H1 (cell line): Measurements from ENCODE around the gene MAPK8. TPM values are rescaled to one million over a fixed set of nuclear protein-coding genes. Genes with fewer than 3 reads are reported as not detected.

Experiments used
- CTCF ChIA-PET: fragments of 300-600 bp; sonication (Branson Sonifier 250); formaldehyde crosslinking; loops from one replicate; lab custom pipeline; 2021; ENCODE audit not compliant: partially characterized antibody; lab: Charles Lee
- POLR2A ChIA-PET: fragments of 300-600 bp; sonication (Branson Sonifier 250); formaldehyde crosslinking; loops from one replicate; lab custom pipeline; 2021; ENCODE audit warnings: inconsistent platforms; ENCODE audit not compliant: partially characterized antibody; lab: Charles Lee
- DNase-seq, 2 experiments: peaks; one replicate each; pipeline versions ENCODE4 v3.0.0 to v3.0.0-alpha.2; 2010 to 2022; ENCODE audit warnings: low spot score in 2 of 2, low read depth in 1 of 2, mixed read lengths in 1 of 2
- FAIRE-seq: peaks from 2 replicates; lab custom pipeline; 2011; peaks lifted over from hg19 to GRCh38; lab: Jason Lieb, UNC
- H2AFZ ChIP-seq: 2 replicates; pipeline ENCODE4 v1.8.1; 2012; ENCODE audit warnings: low read length, inconsistent platforms
- H2AK5ac ChIP-seq: 2 replicates; pipeline ENCODE4 v1.6.1; 2013; ENCODE audit warnings: low read depth, low read length
- H2BK120ac ChIP-seq: replicated peaks from 2 replicates; pipeline ENCODE3; 2013; ENCODE audit warnings: low read depth, low read length, inconsistent platforms
- H2BK12ac ChIP-seq: 2 replicates; pipeline ENCODE4 v1.6.1; 2013; ENCODE audit warnings: low read depth, low read length
- H2BK15ac ChIP-seq: 2 replicates; pipeline ENCODE4 v1.6.1; 2013; ENCODE audit warnings: low read length
- H2BK20ac ChIP-seq: 2 replicates; pipeline ENCODE4 v1.6.1; 2013; ENCODE audit warnings: low read length
- H2BK5ac ChIP-seq: 2 replicates; pipeline ENCODE4 v1.6.1; 2013; ENCODE audit warnings: low read depth, low read length
- H3K14ac ChIP-seq: 2 replicates; pipeline ENCODE4 v1.6.1; 2013; ENCODE audit warnings: inconsistent platforms; ENCODE audit not compliant: insufficient read length
- H3K18ac ChIP-seq: 2 replicates; pipeline ENCODE4 v1.6.1; 2013; ENCODE audit warnings: low read length; ENCODE audit errors: extremely low read depth
- H3K23ac ChIP-seq: 2 replicates; pipeline ENCODE4 v1.6.1; 2013; ENCODE audit warnings: inconsistent platforms; ENCODE audit not compliant: insufficient read length
- H3K23me2 ChIP-seq: 2 replicates; pipeline ENCODE4 v1.6.1; 2013; ENCODE audit warnings: low read depth, low read length
- H3K27ac ChIP-seq: 2 replicates; pipeline ENCODE4 v1.6.1; 2011; ENCODE audit warnings: low read depth, low read length, inconsistent platforms
- H3K27me3 ChIP-seq, 4 experiments: replicated peaks in 1 of 4; 1 replicate in 1 of 4; 2 replicates in 3 of 4; pipeline versions ENCODE4 v1.6.1 to v1.8.1; 2011 to 2013; ENCODE audit warnings: low read length in 3 of 4, mild to moderate bottlenecking in 3 of 4, inconsistent platforms in 2 of 4, mixed read lengths in 2 of 4, moderate library complexity in 1 of 4; ENCODE audit not compliant: control insufficient read depth in 3 of 4, insufficient read depth in 3 of 4; ENCODE audit errors: extremely low read depth in 1 of 4
- H3K36me3 ChIP-seq, 4 experiments: 2 replicates each; pipeline versions ENCODE4 v1.6.1 to v1.8.1; 2011 to 2013; ENCODE audit warnings: mild to moderate bottlenecking in 4 of 4, low read length in 3 of 4, moderate library complexity in 2 of 4, control low read depth in 1 of 4, inconsistent platforms in 1 of 4; ENCODE audit not compliant: insufficient read depth in 4 of 4, control insufficient read depth in 2 of 4
- H3K4ac ChIP-seq: replicated peaks from 2 replicates; pipeline ENCODE3; 2013; ENCODE audit warnings: low read length, low read depth, mixed read lengths, inconsistent platforms; ENCODE audit not compliant: insufficient read length
- H3K4me1 ChIP-seq, 4 experiments: replicated peaks in 1 of 4; 1 replicate in 1 of 4; 2 replicates in 3 of 4; pipeline versions ENCODE4 v1.6.1 to v1.8.1; 2011 to 2013; ENCODE audit warnings: low read length in 3 of 4, inconsistent platforms in 2 of 4, mixed read lengths in 1 of 4; ENCODE audit not compliant: insufficient read depth in 4 of 4, control insufficient read depth in 3 of 4
- H3K4me2 ChIP-seq, 2 experiments: 2 replicates each; pipeline versions ENCODE4 v1.6.1 to v1.8.1; 2011 to 2013; ENCODE audit warnings: low read depth in 2 of 2, low read length in 2 of 2, control low read depth in 1 of 2, inconsistent platforms in 1 of 2, mild to moderate bottlenecking in 1 of 2; ENCODE audit not compliant: insufficient read depth in 1 of 2
- H3K4me3 ChIP-seq, 4 experiments: fragments of 200-600, 300-600 bp in 1 of 4; sonication (generic), shearing (Covaris generic), sonication (Bioruptor Twin) in 1 of 4; 2 replicates each; pipeline versions ENCODE4 v1.5.1 to v1.8.1; 2011 to 2016; ENCODE audit warnings: low read length in 4 of 4, low read depth in 3 of 4, control low read depth in 2 of 4, inconsistent platforms in 2 of 4, mild to moderate bottlenecking in 2 of 4, mixed read lengths in 1 of 4, moderate library complexity in 1 of 4; ENCODE audit not compliant: insufficient read depth in 2 of 4; ENCODE audit errors: extremely low read depth in 1 of 4
- H3K56ac ChIP-seq: replicated peaks from 2 replicates; pipeline ENCODE3; 2013; ENCODE audit warnings: low read depth, mild to moderate bottlenecking, mixed read lengths, low read length, inconsistent platforms; ENCODE audit not compliant: insufficient read length
- H3K79me1 ChIP-seq: 2 replicates; pipeline ENCODE4 v1.6.1; 2013; ENCODE audit warnings: low read depth, low read length, control low read depth
- H3K79me2 ChIP-seq, 2 experiments: 2 replicates each; pipeline versions ENCODE4 v1.6.1 to v1.8.1; 2012 to 2013; ENCODE audit warnings: low read length in 2 of 2, mild to moderate bottlenecking in 2 of 2, inconsistent platforms in 1 of 2; ENCODE audit not compliant: insufficient read depth in 2 of 2, control insufficient read depth in 1 of 2
- H3K9ac ChIP-seq, 4 experiments: replicated peaks in 1 of 4; 1 replicate in 1 of 4; 2 replicates in 3 of 4; pipeline versions ENCODE4 v1.6.1 to v1.8.1; 2011 to 2013; ENCODE audit warnings: low read depth in 3 of 4, low read length in 3 of 4, control low read depth in 2 of 4, mild to moderate bottlenecking in 2 of 4, moderate library complexity in 2 of 4, inconsistent platforms in 1 of 4; ENCODE audit errors: extremely low read depth in 1 of 4
- H3K9me3 ChIP-seq, 2 experiments: 2 replicates each; pipeline versions ENCODE4 v1.6.1 to v1.8.1; 2012 to 2013; ENCODE audit warnings: mild to moderate bottlenecking in 2 of 2, moderate library complexity in 2 of 2, control low read depth in 1 of 2, inconsistent platforms in 1 of 2, low read depth in 1 of 2, low read length in 1 of 2, mixed read lengths in 1 of 2; ENCODE audit not compliant: insufficient read depth in 2 of 2
- H4K20me1 ChIP-seq, 2 experiments: replicated peaks in 1 of 2; 2 replicates each; pipeline versions ENCODE3 to v1.8.1; 2011 to 2013; ENCODE audit warnings: inconsistent platforms in 2 of 2, low read length in 2 of 2, mild to moderate bottlenecking in 1 of 2; ENCODE audit not compliant: insufficient read depth in 2 of 2, control insufficient read depth in 1 of 2
- H4K5ac ChIP-seq: 2 replicates; pipeline ENCODE4 v1.6.1; 2013; ENCODE audit warnings: low read length, low read depth, mixed read lengths, inconsistent platforms; ENCODE audit not compliant: insufficient read length
- H4K8ac ChIP-seq: 2 replicates; pipeline ENCODE4 v1.8.0; 2013; ENCODE audit warnings: mild to moderate bottlenecking, moderate library complexity, low read length, inconsistent platforms; ENCODE audit not compliant: insufficient read depth; ENCODE audit errors: extremely low read depth
- H4K91ac ChIP-seq: replicated peaks from 2 replicates; pipeline ENCODE3; 2013; ENCODE audit warnings: low read length, mixed read lengths, inconsistent platforms; ENCODE audit not compliant: insufficient read length
- ASH2L ChIP-seq: fragments of 200-600, 300-600 bp; sonication (generic); IDR thresholded peaks from one replicate; pipeline ENCODE4 v1.7.1; 2017; ENCODE audit warnings: low read length
- ATF3 ChIP-seq: IDR thresholded peaks from 2 replicates; pipeline ENCODE4 v1.6.1; 2011; ENCODE audit warnings: low read depth, mild to moderate bottlenecking, low read length; ENCODE audit not compliant: insufficient read depth
- CHD1 ChIP-seq: IDR thresholded peaks from 2 replicates; pipeline ENCODE4 v1.6.1; 2012; ENCODE audit warnings: low read depth, low read length, improper control_type of control experiment
- SRF ChIP-seq: IDR thresholded peaks from 2 replicates; pipeline ENCODE4 v1.6.1; 2011; ENCODE audit warnings: mild to moderate bottlenecking, low read depth, low read length, moderate library complexity
- WGBS, 2 experiments: shearing (Covaris generic) in 1 of 2; methylation state at CpG; one replicate each; pipeline versions ENCODE4 v1.1.6 to v1.1.7; 2013 to 2015; ENCODE audit warnings: low lambda C conversion rate in 2 of 2, mixed read lengths in 2 of 2, inconsistent platforms in 1 of 2, low coverage in 1 of 2, missing lambda C conversion rate in 1 of 2; ENCODE audit not compliant: insufficient replicate concordance in 2 of 2, insufficient coverage in 1 of 2, insufficient read length in 1 of 2; ENCODE audit errors: extremely low coverage in 1 of 2, missing lambda C conversion rate in 1 of 2; 5-methylcytosine and 5-hydroxymethylcytosine counted together
- polyA plus RNA-seq, 7 experiments: library from polyadenylated mRNA; depleted of rRNA in 3 of 7; stranded (reverse) in 5 of 7; unstranded in 2 of 7; fragments of >200 nt in 5 of 7; fragments of 200-250 nt in 2 of 7; gene quantifications; 1 replicate in 5 of 7; 2 replicates in 1 of 7; 4 replicates in 1 of 7; pipeline versions ENCODE4 v1.2.1 to v1.2.3, GENCODE V29; 2011 to 2013; ENCODE audit warnings: missing spikeins in 2 of 7, mixed read lengths in 2 of 7
- total RNA-seq: library from RNA; stranded (reverse); fragmentation: NEBNext Ultra II Directional; extraction: Animal tissue kit (Norgen Biotek cat#: 25700); gene quantifications from 2 replicates; pipeline ENCODE4 v1.2.1, GENCODE V29; 2021

Gene MAPK8
- total and polyA plus RNA-seq, 2 of the 8 experiments (the other 6 are each of a cell fraction or from before 2014, with no cell fraction given), result 23.3 to 71.3 TPM

DNA sequence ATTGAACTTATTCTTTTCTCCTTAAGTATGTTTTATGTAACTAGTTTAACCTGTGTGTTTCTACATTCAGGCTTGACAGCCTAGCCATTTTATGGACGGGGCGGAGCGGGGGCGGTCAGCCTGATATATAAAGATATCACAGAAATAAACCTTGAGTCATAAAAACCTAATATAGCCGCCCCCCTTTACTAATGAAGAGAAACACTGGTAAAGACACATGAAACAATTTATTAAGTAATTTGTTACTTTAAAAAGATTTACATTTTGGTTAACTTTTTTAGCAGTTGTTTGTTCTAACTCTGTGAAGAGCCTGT is 84.0 kb downstream of the MAPK8 start:
- no peak overlapping the region for H3K4me3 ChIP-seq
- no peak overlapping the region for H2BK120ac ChIP-seq
- no peaks in the 10 kb centered on the region; the same call in 1 of the 2 replicates for H3K79me1 ChIP-seq
- no peak overlapping the region for H4K5ac ChIP-seq
- no peaks in the 10 kb centered on the region for H3K9me3 ChIP-seq
- no peak overlapping the region for H2AFZ ChIP-seq
- H4K20me1 ChIP-seq, result peaks cover 1 to 6% of the 10 kb centered on the region in 2 experiments
- H2BK5ac ChIP-seq, result no peak overlapping the region
- POLR2A ChIA-PET, result no interaction called here
- no peak overlapping the region for H3K23ac ChIP-seq
- no peak for FAIRE-seq
- H2BK12ac ChIP-seq, result no peak overlapping the region
- H3K4ac ChIP-seq, result no peak overlapping the region
- H4K91ac ChIP-seq, result no peak overlapping the region
- no peak overlapping the region for H3K4me2 ChIP-seq
- H3K36me3 ChIP-seq, result no peaks in the 10 kb centered on the region
- no peak overlapping the region for H4K8ac ChIP-seq
- DNase-seq, result no peak
- no peak overlapping the region for H3K18ac ChIP-seq
- no peak overlapping the region for H3K27ac ChIP-seq
- H2BK20ac ChIP-seq, result no peak overlapping the region
- peaks cover 0 to 5% (median 1%) of the 10 kb centered on the region in 4 experiments; a peak in 1 of 7 replicates for H3K4me1 ChIP-seq
- no peak overlapping the region for H2BK15ac ChIP-seq
- H3K14ac ChIP-seq, result no peak overlapping the region
- no peak for TF ChIP-seq SRF
- no peak for TF ChIP-seq CHD1
- no peak for TF ChIP-seq ATF3
- TF ChIP-seq ASH2L, result no peak
- TF ChIP-seq, all 59 proteins: peak for 0
- H3K9ac ChIP-seq, result no peak overlapping the region
- peaks cover 0 to 34% of the 10 kb centered on the region in 2 experiments; a peak in 2 of 4 replicates for H3K79me2 ChIP-seq
- no peaks in the 10 kb centered on the region for H3K27me3 ChIP-seq
- CTCF ChIA-PET, result interaction anchor here (0.7 to 1.5 kb wide), 3 partner anchors 9 to 28 kb away, joined by 3 to 8 read pairs (median 5); no protein-coding TSS in a partner anchor
- WGBS, 2 experiments, result 87% methylated on average over 5 of the region's 5 CpGs; no CpG with 5 or more reads in 1 of the 2 experiments
- no peaks in the 10 kb centered on the region for H3K23me2 ChIP-seq
- no peak overlapping the region for H2AK5ac ChIP-seq
- no peak overlapping the region for H3K56ac ChIP-seq
